Mucosa of descending colon (tissue), 3 donors: ENCODE measurements around the gene PDGFB. TPM values are rescaled to one million over a fixed set of nuclear protein-coding genes. Genes with fewer than 3 reads are reported as not detected.
A peak's percentile ranks its signal among the peaks of the same experiment; 100 is the strongest.

Experiments used
- ATAC-seq: fragments of 200-7000 bp; cut with Tn5 transposase; one replicate; pipeline ENCODE4 v1.9.1; 2020; ENCODE audit warnings: mild to moderate bottlenecking, moderate library complexity
- DNase-seq, 3 donors: peaks; one replicate each; pipeline ENCODE4 v3.0.0-alpha.2; 2020
- H3K36me3 ChIP-seq: fragments of 200-600 bp; one replicate; pipeline ENCODE4 v1.8.0; 2021; ENCODE audit warnings: low read depth, mild to moderate bottlenecking
- H3K4me1 ChIP-seq: fragments of 200-600 bp; one replicate; pipeline ENCODE4 v1.8.0; 2021; ENCODE audit warnings: low read depth, mild to moderate bottlenecking
- H3K4me3 ChIP-seq: fragments of 200-600 bp; one replicate; pipeline ENCODE4 v1.8.0; 2021; ENCODE audit warnings: mild to moderate bottlenecking
- H3K9me3 ChIP-seq: fragments of 200-600 bp; one replicate; pipeline ENCODE4 v1.8.0; 2021; ENCODE audit warnings: mild to moderate bottlenecking
- CTCF ChIP-seq: fragments of 200-600 bp; IDR thresholded peaks from one replicate; pipeline ENCODE4 v1.8.0; 2022; ENCODE audit warnings: antibody characterized with exemption, mild to moderate bottlenecking
- intact Hi-C, 2 donors: fragments of 100-400 bp; cut with DNase I in 1 of 2; cut with micrococcal nuclease in 1 of 2; formaldehyde crosslinking; loops; one replicate each; pipeline versions ENCODE4 v1.11.0 to v1.11.1; 2022; cut with DNase I, micrococcal nuclease
- total RNA-seq, 3 donors: library from RNA; stranded (reverse); fragmentation: NEBNext Ultra II Directional in 2 of 3; extraction: Animal tissue kit (Norgen Biotek cat#: 25700) in 2 of 3; gene quantifications; one replicate each; pipeline versions ENCODE4 v1.2.1 to v1.2.4, GENCODE V29; 2021 to 2023
- donor health status: DM: no; HTN: no; CAD: no; lungs with moderate emphysema.
- donor health status: DM: no; HTN: no; CAD: no.
- donor health status: DM: no; HTN: yes; CAD: no.

Gene PDGFB
- total RNA-seq, 3 donors from 2014 or later: 1.8 to 16.6 (median 5.4) TPM

- no peak for ATAC-seq
- Histone ChIP-seq H3K9me3 (no peaks in the 10 kb centered on the region), H3K4me1 (no peaks in the 10 kb centered on the region), H3K4me3 (no peak overlapping the region), H3K36me3 (no peaks in the 10 kb centered on the region)
- intact Hi-C loops: no loop called here
- TF ChIP-seq CTCF: no peak
- no peak for DNase-seq
These were observed 23.9 kb upstream of the PDGFB start for GRCh38 chr22:39268645-39269044.

- intact Hi-C loops: no loop called here
- Histone ChIP-seq H3K4me3 (no peak overlapping the region), H3K36me3 (no peaks in the 10 kb centered on the region), H3K4me1 (no peaks in the 10 kb centered on the region), H3K9me3 (no peaks in the 10 kb centered on the region)
- ATAC-seq: no peak
- TF ChIP-seq CTCF: no peak
- DNase-seq: no peak
These were observed 23.2 kb upstream of the PDGFB start for GRCh38 chr22:39267974-39268373.

GRCh38 chr22:39266398-39267030 is 21.7 kb upstream of the PDGFB start:
- intact Hi-C loops: no loop called here
- no peak for TF ChIP-seq CTCF
- Histone ChIP-seq H3K4me1 (no peaks in the 10 kb centered on the region), H3K4me3 (no peak overlapping the region), H3K36me3 (no peaks in the 10 kb centered on the region), H3K9me3 (peaks cover 1% of the 10 kb centered on the region)
- peak in 1 of 3 donors; percentile 17 for DNase-seq
- ATAC-seq: peak; percentile 39

- Histone ChIP-seq H3K36me3 (no peaks in the 10 kb centered on the region), H3K4me1 (no peaks in the 10 kb centered on the region), H3K4me3 (no peak overlapping the region), H3K9me3 (peaks cover 10% of the 10 kb centered on the region)
- ATAC-seq (peak; percentile 8), DNase-seq (no peak)
- intact Hi-C loops: no loop called here
- TF ChIP-seq CTCF: no peak
These were observed 20.5 kb upstream of the PDGFB start for GRCh38 chr22:39265143-39265886.

DNA sequence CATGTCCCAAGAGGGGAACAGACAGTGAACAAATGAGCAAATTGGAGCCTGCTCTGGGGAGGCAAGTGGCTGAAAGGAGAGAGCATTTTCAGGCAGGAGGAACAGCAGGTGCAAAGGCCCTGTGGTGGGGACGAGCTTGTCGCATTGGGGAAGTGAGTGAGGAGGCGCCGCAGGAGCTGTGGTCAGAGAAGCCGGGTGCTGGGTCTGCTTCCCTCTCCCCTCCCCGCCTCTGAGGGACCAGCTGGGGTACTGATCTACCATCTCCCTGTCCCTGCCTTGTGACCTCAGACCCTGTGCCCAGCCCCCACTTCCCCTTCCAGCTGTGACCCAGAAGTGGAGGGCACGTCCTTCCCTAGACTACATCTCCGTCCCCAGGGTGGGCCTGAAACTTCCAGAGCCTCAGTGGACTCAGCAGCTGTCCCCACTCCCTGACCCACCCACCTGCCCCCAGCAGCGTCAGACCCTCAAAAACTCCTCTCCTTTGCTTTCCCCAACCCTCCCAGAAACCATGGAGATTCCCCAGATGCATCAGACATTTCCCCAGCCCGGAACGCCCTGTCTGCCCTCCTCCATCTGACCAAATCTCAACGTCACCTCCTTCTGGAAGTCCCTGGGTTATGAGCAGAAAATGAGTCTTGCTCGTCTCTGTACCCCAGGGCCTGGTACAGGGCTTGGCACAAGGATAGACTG is 19.7 kb upstream of the PDGFB start:
- TF ChIP-seq CTCF: no peak
- H3K4me3 ChIP-seq: no peak overlapping the region
- intact Hi-C loops: no loop called here
- ATAC-seq (peak; percentile 58), DNase-seq (peak in 2 of 3 donors; percentile 46 to 50)
- no peaks in the 10 kb centered on the region for H3K4me1 ChIP-seq
- H3K36me3 ChIP-seq: no peaks in the 10 kb centered on the region
- peaks cover 10% of the 10 kb centered on the region for H3K9me3 ChIP-seq
